Activated CD4-positive, alpha-beta T cell treated with anti-CD3 and anti-CD28 coated beads, Interleukin-2, amount 50 U/mL, for 24 hours (primary cell): ENCODE data around the gene YIPF4.
"Not testable (repeated sequence)": the region's sequence is repeated elsewhere in the genome, so short reads cannot be mapped to it uniquely, and the experiment has no call there.

Source experiments
- DNase-seq, 2 donors: peaks; one replicate each; pipeline ENCODE4 v3.0.0-alpha.2; 2020; ENCODE audit warnings: low read depth in 1 of 2, low spot score in 1 of 2

The YIPF4 gene

DNA sequence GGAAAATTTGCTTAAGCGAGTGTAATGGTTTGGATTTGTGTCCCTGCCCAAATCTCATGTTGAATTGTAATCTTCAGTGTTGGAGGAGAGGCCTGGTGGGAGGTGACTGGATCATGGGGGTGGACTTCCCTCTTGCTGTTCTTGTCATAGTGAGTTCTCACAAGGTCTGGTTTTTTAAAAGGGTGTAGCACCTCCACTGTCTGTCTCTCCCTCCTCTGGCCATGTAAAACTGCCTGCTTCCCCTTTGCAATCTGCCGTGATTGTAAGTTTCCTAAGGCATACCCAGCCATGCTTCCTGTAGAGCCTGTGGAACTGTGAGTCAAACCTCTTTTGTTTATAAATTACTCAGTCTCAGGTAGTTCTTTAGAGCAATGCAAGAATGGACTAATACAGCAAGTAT is 6.6 kb downstream of the YIPF4 start:
- DNase-seq: no peak

DNA sequence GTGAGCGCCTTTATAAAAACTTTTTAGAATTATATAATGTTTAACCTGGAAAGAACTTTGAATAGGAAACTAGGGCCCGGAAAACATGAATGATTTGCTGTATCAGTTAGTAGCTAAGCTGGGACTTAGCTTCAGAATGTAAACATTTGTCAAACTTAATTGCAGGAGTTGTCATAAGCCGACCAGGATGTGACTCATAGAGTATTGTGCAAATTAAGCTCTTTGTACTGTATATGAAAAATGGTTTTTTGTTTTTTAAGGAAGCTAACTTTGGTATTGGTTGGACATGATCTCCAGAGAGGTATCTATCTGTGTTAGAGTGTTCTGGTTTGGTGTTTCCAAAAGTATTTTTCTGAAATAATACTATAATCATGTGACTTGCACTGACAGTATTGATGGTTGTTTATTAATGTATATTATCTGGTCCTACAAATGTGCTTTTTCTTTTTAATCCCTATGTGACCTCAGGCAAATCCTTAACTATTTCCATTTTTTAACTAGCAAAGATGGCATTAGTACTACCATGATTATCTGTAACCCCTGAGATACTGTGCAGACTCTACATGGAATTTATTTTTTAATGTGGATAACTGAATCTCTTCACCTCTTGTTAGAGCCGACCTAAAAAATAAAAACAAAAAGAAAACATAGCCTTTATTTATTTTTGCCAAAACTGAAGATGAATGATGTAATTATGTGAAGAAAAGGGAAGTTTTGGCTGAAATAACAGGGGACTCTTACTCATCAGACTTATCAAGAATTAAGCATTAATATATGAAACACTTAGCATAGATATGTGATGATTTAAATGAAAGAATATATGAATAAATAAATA is 11.7 kb downstream of the YIPF4 start:
- no peak for DNase-seq

DNA sequence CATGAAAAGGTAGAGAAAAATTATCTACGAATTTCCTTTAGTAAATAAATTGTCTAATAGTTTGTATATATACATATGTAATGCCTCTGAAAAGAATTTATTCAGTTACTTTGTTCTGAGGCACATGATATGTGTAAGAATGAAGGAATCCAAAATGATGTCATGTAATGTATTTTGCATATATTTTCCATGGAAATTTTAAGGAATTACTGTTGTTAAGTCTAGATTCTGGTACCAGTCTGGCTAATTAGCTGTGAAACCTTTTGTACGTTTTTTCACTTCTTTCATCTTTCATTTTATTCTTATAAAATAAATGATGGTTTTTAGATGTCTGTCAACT is 12.3 kb downstream of the YIPF4 start:
- DNase-seq: no peak

DNA sequence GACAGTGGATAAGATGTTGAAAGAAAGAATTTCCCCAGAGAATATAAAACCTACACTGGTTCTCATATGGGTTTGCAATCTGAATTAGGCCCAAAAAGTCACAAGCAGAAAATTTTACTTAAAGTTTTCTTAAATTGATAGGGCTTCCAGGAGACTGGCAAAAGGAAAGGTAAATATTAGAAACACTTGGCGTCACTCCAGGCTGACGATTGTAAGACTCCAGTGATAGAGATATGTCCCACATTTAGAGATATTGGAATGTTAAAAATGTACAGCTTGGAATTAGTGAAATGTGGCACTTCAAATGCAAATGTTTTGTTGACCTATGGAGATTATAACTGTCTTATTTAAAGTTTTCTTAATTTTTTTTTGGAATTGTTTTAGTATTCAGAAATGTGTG is 14.0 kb downstream of the YIPF4 start:
- DNase-seq: no peak

DNA sequence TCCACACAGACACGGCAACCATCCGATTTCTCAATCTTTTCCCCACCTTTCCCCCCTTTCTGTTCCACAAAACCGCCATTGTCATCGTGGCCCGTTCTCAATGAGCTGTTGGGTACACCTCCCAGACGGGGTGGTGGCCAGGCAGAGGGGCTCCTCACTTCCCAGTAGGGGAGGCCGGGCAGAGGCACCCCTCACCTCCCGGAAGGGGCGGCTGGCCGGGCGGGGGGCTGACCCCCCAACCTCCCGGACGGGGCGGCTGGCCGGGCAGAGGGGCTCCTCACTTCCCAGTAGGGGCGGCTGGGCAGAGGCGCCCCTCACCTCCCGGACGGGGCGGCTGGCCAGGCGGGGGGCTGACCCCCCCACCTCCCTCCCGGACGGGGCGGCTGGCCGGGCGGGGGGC is 15.8 kb downstream of the YIPF4 start:
- DNase-seq: not testable (repeated sequence)

DNA sequence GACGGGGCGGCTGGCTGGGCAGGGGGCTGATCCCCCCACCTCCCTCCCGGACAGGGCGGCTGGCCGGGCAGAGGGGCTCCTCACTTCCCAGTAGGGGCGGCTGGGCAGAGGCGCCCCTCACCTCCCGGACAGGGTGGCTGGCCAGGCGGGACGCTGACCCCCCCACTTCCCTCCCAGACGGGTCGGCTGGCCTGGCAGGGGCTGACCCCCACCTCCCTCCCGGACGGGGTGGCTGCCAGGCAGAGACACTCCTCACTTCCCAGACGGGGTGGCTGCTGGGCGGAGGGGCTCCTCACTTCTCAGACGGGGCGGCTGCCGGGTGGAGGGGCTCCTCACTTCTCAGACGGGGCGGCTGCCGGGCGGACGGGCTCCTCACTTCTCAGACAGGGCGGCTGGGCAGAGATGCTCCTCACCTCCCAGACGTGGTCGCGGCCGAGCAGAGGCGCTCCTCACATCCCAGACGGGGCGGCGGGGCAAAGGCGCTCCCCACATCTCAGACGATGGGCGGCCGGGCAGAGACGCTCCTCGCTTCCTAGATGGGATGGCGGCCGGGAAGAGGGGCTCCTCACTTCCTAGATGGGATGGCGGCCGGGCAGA is 16.4 kb downstream of the YIPF4 start:
- not testable (repeated sequence) for DNase-seq

DNA sequence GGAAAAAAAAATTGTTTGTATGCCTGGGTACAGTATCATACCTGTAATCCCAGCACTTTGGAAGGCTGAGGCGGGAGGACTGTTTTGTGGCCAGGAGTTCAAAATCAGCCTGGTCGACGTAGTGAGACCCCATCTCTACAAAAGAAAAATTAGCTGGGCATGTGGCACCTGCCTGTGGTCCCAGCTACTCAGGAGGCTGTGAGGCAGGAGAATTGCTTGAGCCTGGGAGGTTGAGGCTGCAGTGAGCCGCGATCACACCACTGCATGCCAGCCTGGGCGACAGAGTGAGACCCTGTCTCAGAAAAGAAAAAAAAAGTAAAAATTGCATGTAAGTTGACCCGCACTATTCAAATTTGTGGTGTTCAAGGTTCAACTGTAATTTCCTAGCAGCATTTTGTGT is 32.9 kb downstream of the YIPF4 start:
- no peak for DNase-seq

DNA sequence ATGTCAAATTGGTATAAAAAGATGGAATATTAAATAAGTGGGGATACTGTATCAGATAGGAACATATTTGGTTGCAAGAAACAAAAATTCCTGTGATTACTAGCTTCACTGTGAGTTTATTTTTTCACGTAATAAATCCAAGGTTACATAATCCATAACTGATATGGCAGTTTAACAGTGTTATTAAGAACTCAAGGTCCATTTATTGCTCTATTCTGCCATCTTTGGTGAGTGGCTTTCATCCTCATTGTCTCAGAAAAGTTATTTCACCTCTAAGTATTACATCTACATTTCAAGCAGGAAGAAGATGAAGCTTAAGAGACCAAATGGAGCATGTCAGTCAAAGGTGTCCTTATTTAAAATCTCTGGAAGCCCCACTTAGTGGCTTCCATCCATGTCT is 37.2 kb downstream of the YIPF4 start:
- no peak for DNase-seq

DNA sequence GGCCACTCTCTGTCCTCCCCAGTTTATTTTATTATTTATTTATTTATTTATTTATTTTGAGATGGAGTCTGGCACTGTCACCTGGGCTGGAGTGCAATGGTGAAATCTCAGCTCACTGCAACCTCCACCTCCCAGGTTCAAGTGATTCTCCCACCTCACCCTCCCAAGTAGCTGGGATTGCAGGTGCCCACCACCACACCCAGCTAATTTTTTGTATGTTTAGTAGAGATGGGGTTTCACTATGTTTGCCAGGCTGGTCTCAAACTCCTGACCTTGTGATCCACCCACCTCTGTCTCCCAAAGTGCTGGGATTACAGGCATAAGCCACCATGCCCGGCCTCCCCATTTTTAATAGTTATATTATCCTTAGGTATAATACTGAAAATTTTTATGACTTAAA is 51.0 kb downstream of the YIPF4 start:
- not testable (repeated sequence) for DNase-seq

DNA sequence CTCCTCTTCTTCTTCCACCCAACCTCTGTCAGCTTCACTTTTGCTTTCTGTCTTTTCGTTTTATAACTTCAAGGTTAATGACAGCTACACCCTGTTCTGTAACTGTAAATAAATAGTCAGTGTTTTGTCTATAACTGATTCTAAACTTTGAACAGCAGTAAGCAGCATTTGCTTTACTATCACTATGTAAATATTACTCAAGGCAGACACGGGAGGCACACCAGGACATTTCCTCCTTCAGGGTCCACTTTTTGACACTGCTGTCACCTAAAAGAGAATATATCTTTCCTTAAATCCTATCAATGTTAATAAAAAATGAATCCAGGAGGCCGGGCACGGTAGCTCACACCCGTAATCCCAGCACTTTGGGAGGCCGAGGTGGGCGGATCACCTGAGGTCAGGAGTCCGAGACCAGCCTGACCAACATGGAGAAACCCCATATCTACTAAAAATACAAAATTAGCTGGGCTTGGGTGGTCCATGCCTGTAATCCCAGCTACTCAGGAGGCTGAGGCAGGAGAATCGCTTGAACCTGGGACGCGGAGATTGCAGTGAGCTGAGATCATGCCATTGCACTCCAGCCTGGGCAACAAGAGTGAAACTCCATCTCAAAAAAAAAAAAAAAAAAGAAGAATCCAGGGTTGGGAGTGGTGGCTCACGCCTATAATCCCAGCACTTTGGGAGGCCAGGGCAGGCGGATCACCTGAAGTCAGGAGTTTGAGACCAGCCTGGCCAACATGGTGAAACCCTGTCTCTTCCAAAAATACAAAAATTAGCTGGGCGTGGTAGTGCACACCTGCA is 51.7 kb downstream of the YIPF4 start:
- DNase-seq: not testable (repeated sequence)

DNA sequence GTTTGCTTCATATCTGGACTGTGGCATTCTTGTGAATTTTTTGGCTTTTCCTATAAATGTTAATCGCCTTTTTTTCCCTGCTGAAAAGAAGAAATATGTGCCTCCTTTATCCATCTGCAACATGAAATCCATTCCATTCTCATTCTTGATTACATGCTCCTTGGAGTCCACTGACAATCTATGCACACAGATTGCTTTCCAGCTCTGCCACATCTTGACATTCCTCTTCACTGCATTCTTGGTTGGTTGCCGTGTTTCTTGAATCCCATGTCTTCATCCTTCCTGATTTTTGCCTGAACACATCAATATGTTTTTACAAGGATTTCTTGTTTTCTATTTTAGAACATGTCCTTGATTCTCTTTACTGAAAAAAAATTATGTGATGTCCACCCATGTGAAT is 52.4 kb downstream of the YIPF4 start:
- DNase-seq: no peak

DNA sequence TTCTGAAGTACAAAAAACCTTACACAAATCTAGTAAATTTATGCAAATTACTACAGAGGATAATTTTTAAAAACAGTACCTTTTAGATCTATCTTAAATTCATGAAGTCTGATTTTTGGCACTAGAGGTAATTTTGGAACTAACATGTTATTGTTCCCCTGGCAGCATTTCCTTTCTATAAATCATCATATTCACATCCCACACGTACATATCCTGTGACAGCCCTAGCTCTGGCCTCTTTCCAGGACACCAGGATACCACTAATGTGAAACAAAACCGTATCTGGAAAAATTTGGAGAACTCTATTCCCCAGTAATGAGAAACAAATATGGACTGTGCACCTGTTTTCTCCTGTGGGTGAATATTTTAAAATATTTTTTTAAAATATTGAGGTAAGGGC is 65.1 kb downstream of the YIPF4 start:
- DNase-seq: no peak

DNA sequence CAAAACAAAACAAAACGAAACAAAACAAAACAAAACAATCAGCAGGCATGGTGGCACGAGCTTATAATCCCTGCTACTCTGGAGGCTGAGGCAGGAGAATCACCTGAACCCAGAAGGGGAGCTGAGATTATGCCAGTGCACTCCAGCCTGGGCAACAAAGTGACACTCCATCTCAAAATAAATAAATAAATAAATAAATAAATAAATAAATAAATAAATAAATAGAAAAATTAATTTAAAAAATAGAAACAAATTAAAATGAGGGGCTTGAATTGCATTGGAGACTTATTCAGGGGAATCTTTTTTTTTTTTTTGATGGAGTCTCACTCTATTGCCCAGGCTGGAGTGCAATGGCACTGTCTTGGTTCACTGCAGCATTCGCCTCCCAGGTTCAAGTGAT is 73.1 kb downstream of the YIPF4 start:
- not testable (repeated sequence) for DNase-seq

DNA sequence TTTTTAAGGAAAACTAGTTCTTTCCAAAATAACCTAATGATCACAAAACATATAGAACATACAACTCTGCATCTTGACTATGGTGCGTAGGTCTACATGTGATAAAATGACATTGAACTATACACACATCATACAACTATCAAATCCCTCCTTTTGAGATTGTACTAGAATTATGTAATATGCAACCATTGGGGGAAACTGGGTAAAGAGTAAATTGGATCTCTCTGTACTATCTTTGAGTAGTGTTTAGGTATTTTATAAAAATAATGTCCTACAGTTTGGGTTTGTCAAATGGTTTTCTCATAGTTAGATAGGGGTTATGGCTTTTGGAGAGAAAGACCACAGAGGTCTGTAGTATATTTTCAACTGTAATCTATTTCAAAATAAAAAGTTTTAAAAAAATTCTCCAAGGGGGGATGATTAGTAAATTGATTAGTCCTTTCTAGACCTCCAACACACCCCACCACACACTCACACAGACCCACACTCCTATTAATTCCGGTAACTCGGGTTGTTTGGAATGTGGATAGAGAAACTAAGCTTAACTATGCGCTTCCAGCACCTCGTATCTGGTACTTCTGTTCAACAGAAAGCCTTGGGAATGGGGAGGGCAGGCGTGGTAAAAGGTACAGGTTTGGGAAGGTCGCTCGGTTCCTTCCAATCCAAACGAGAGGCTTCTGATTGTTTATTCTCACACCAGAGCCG is 78.4 kb downstream of the YIPF4 start:
- no peak for DNase-seq

DNA sequence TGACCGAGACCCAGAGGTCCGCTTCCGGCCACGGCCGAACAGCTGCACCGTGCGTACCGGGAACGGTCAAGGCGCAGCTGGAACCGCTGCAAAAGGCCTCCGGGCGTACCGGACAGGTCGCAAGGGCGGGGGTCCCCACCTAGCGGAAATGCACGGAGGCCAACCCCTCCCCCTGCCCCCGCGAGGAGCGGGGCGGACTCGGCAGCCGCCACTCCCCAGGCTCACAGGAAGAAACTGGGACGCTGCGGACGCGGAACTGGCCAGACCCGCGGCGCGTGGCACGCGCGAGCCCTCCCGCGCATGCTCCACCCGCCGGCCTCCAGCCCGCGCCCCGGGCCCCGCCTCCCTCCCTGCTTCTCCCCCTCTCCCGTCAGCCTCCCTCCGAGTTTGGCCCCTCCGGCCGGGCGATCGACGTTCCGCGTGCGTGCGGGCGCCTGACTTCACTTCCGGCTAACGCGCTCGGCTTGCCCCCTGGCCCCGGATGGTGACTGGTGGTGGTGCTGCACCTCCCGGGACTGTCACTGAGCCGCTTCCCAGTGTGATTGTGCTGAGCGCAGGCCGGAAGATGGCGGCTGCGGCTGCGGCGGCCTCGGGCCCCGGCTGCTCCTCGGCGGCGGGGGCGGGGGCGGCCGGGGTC is 79.1 kb downstream of the YIPF4 start, which contains the start of gene BIRC6:
Gene BIRC6, plus strand, starts transcription at position 343 of the 637 bp plus-strand sequence. Its CDS starts 139 bp downstream, at position 482.
- peak; percentile 89 to 95 for DNase-seq

DNA sequence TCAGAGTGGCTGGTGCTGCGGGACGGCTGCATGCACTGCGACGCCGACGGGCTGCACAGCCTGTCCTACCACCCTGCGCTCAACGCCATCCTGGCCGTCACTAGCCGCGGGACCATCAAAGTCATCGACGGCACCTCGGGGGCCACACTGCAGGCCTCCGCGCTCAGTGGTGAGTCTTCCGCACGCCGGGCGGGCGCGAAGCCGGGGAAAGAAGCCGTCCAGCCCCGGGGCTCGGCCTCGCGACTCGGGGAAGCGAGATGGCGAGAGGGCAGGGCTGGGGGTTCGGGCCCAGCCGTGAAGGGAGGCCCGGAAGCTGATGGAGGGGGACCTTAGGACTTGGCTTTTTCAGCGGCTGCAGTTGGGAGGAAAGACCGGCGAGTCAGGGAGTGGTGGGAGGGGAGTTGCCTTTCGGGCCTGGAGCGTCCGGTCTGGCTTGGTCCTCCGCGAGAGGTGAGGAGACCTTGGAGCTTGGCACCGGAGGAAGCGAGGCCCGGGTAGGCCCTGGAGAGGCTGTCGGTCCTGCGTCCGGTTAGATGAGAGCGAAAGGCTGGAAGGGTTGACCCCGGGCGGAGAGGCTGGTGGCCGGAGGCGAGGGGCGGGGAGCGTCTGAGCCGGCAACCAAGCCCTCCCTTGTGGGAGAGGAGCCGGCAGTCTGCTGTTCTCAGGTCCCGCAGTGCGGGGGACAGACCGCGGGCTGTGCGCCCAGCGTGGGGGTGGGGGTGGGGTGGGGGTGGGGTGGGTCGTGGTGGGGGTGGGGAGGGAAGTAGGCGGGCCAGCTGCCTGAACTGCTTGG is 79.8 kb downstream of the YIPF4 start:
- DNase-seq: peak in 1 of 2 donors; percentile 13

DNA sequence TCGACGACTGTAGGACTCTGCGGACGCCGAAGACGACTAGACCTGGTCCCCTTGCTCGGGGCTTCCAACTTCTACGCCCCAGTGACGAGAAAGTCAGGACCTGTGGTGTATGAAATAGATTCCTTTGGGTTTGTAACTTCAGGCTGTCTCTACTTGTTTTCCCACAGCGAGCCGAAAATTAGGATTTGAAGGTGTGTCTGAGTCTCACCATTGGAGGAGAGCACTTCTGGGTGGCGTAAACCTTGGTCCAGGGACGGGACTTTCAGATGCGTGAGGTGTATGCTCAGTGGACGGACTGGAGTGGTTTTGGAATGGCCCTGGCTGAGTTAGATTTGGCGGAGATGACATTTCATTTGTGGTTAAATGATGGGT is 80.4 kb downstream of the YIPF4 start:
- no peak for DNase-seq

DNA sequence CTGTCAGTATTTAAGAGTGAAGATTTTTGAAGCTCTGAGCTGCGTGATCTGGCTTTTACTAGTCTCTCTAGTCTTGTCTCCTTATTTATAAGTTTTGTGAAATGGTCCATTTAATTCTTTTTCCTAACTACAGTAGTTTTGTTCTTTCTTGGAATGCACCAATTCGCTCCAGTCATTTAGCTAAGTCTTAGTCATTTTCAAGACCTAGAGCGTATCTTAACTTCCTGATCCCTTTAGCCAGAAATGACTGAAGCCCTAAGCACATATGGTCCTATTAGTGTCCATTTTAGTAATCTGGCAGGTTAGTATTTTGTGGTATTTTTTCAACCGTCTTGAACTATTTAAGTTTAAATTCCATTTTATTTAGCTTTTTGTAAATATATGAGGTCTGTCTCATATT is 82.7 kb downstream of the YIPF4 start:
- no peak for DNase-seq

DNA sequence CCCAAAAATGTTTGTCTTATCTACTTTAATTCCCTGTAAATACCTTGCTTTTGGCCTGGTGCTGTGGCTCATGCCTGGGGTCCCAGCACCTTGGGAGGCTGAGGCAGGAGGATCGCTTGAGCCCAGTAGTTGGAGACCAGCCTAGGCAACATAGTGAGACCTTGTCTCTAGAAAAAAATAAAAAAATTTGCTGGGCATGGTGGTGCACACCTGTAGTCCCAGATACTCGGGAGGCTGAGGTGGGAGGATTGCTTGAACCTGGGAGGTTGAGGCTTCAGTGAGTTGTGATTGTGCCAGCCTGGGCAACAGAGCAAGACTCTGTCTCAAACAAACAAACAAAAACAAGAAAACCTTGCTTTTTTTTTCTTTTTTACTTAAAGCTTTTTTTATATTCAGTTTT is 85.3 kb downstream of the YIPF4 start:
- DNase-seq: not testable (repeated sequence)

DNA sequence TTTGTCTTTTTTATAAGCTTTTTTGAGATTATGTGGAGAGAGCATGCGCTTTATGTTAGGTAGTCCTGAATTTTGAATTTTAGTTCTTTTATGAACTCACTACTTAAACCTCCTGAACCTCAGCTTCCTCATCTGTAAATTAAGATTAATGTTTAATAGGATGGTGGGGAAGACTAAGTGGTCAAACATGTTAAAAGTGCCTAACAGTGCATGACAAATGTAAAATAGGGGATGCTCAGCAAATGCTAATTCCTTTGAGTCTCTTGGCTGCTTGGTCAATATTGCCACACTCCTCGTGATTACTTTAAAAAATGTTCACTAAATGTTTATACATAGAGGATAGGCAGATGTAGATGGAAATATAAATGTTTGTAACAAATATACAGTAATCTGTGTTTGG is 85.9 kb downstream of the YIPF4 start:
- DNase-seq: no peak
